SK-N-SH treated with all-trans-retinoic acid at 6 μM for 48 hours (cell line): ENCODE results near the gene PLA2G4B.

ENCODE experiments used
- ATAC-seq: fragments of 200-7000 bp; cut with Tn5 transposase; 3 replicates; pipeline ENCODE4 v1.9.1; 2020; ENCODE audit warnings: mild to moderate bottlenecking, moderate library complexity
- ARNTL ChIP-seq: fragments of 450-650 bp; formaldehyde crosslinking; IDR thresholded peaks from 2 replicates; pipeline ENCODE4 v1.5.0; 2020; ENCODE audit warnings: low read depth, mild to moderate bottlenecking, moderate library complexity, borderline replicate concordance
- BACH2 ChIP-seq: fragments of 250-450 bp; sonication (Bioruptor Pico); IDR thresholded peaks from 2 replicates; pipeline ENCODE4 v1.9.0; 2021; ENCODE audit warnings: mild to moderate bottlenecking, borderline replicate concordance
- CSDC2 ChIP-seq: fragments of 250-450 bp; sonication (Bioruptor Pico); IDR thresholded peaks from 2 replicates; pipeline ENCODE4 v1.5.0; 2020; ENCODE audit warnings: mild to moderate bottlenecking, moderate library complexity
- ISL1 ChIP-seq: fragments of 250-450 bp; sonication (Bioruptor Pico); IDR thresholded peaks from 2 replicates; pipeline ENCODE4 v2.1.2; 2022; ENCODE audit warnings: mild to moderate bottlenecking, moderate library complexity
- OSR1 ChIP-seq: fragments of 250-450 bp; sonication (Bioruptor Pico); IDR thresholded peaks from 2 replicates; pipeline ENCODE4 v1.8.0; 2022; ENCODE audit warnings: moderate library complexity, mild to moderate bottlenecking, inconsistent platforms
- PPARA ChIP-seq: fragments of 250-450 bp; sonication (Bioruptor Pico); IDR thresholded peaks from 2 replicates; pipeline ENCODE4 v1.5.0; 2020; ENCODE audit warnings: mild to moderate bottlenecking, borderline replicate concordance
- RARB ChIP-seq: fragments of 250-450 bp; sonication (Bioruptor Pico); IDR thresholded peaks from 2 replicates; pipeline ENCODE4 v1.8.0; 2021; ENCODE audit warnings: mild to moderate bottlenecking, moderate library complexity
- SNAI2 ChIP-seq: fragments of 250-450 bp; sonication (Bioruptor Pico); IDR thresholded peaks from 2 replicates; pipeline ENCODE4 v1.5.0; 2020; ENCODE audit warnings: mild to moderate bottlenecking, moderate library complexity
- TCF4 ChIP-seq: fragments of 250-450 bp; sonication (Bioruptor Pico); IDR thresholded peaks from 2 replicates; pipeline ENCODE4 v1.8.0; 2021; ENCODE audit warnings: mild to moderate bottlenecking, moderate library complexity, borderline replicate concordance
- TOX ChIP-seq: fragments of 250-450 bp; sonication (Bioruptor Pico); IDR thresholded peaks from 2 replicates; pipeline ENCODE4 v1.8.0; 2021; ENCODE audit warnings: mild to moderate bottlenecking, moderate library complexity, borderline replicate concordance
- ZC3H10 ChIP-seq: fragments of 250-450 bp; sonication (Bioruptor Pico); IDR thresholded peaks from 2 replicates; pipeline ENCODE4 v1.5.1; 2021; ENCODE audit warnings: mild to moderate bottlenecking, moderate library complexity
- ZFP3 ChIP-seq: fragments of 250-450 bp; sonication (Bioruptor Pico); IDR thresholded peaks from 2 replicates; pipeline ENCODE4 v1.5.0; 2020; ENCODE audit warnings: mild to moderate bottlenecking, moderate library complexity
- ZFP30 ChIP-seq: fragments of 450-650 bp; formaldehyde crosslinking; IDR thresholded peaks from 2 replicates; pipeline ENCODE4 v1.5.0; 2022; ENCODE audit warnings: mild to moderate bottlenecking, moderate library complexity
- ZNF70 ChIP-seq: fragments of 450-650 bp; formaldehyde crosslinking; IDR thresholded peaks from 2 replicates; pipeline ENCODE4 v1.5.0; 2020; ENCODE audit warnings: mild to moderate bottlenecking, moderate library complexity
- ZNF8 ChIP-seq: fragments of 450-650 bp; formaldehyde crosslinking; IDR thresholded peaks from 2 replicates; pipeline ENCODE4 v1.5.0; 2020; ENCODE audit warnings: mild to moderate bottlenecking, moderate library complexity
- TF ChIP-seq, protein P1 (sequence below): fragments of 250-450 bp; sonication (Bioruptor Pico); IDR thresholded peaks from 2 replicates; pipeline ENCODE4 v1.8.0; 2021; ENCODE audit warnings: low read depth, mild to moderate bottlenecking, moderate library complexity, borderline replicate concordance
- TF ChIP-seq, protein P2 (sequence below): fragments of 250-450 bp; sonication (Bioruptor Pico); IDR thresholded peaks from 2 replicates; pipeline ENCODE4 v1.5.1; 2021; ENCODE audit warnings: mild to moderate bottlenecking, moderate library complexity
- TF ChIP-seq, protein P3 (sequence below): fragments of 250-450 bp; sonication (Bioruptor Pico); IDR thresholded peaks from 2 replicates; pipeline ENCODE4 v1.8.0; 2020; ENCODE audit warnings: mild to moderate bottlenecking, moderate library complexity, borderline replicate concordance
- TF ChIP-seq, protein P4 (sequence below): fragments of 250-450 bp; sonication (Bioruptor Pico); IDR thresholded peaks from 2 replicates; pipeline ENCODE4 v1.5.0; 2020; ENCODE audit warnings: mild to moderate bottlenecking, moderate library complexity
- TF ChIP-seq, protein P5 (sequence below): fragments of 250-450 bp; sonication (Bioruptor Pico); IDR thresholded peaks from 2 replicates; pipeline ENCODE4 v1.5.1; 2020; ENCODE audit warnings: low read depth, mild to moderate bottlenecking, moderate library complexity

Gene PLA2G4B

DNA sequence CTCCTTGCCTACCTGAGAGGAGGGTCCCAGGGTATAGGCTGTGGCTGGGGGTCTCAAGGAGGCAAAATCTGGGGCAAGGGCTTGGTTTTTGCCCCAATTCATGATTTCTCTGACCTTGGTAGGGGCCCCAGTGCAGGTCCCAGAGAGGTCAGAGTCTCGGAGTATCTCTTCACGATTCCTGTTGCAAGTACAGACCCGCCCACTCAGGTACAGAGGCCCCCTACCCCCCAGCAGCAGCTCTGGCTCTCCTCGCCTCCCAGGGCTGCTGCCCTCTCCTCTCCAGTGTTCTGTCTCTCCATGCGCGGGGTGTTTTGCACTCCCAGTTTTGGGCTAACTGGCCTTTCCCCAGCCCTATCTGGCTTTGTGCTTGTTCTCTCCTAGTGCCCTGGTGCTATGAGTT lies 16.2 kb upstream of the PLA2G4B start:
- no peak for ATAC-seq
- TF ChIP-seq, protein P1, sequence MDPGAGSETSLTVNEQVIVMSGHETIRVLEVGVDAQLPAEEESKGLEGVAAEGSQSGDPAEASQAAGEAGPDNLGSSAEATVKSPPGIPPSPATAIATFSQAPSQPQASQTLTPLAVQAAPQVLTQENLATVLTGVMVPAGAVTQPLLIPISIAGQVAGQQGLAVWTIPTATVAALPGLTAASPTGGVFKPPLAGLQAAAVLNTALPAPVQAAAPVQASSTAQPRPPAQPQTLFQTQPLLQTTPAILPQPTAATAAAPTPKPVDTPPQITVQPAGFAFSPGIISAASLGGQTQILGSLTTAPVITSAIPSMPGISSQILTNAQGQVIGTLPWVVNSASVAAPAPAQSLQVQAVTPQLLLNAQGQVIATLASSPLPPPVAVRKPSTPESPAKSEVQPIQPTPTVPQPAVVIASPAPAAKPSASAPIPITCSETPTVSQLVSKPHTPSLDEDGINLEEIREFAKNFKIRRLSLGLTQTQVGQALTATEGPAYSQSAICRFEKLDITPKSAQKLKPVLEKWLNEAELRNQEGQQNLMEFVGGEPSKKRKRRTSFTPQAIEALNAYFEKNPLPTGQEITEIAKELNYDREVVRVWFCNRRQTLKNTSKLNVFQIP (CRISPR knock-in tag) = no peak
- TF ChIP-seq, protein P2, sequence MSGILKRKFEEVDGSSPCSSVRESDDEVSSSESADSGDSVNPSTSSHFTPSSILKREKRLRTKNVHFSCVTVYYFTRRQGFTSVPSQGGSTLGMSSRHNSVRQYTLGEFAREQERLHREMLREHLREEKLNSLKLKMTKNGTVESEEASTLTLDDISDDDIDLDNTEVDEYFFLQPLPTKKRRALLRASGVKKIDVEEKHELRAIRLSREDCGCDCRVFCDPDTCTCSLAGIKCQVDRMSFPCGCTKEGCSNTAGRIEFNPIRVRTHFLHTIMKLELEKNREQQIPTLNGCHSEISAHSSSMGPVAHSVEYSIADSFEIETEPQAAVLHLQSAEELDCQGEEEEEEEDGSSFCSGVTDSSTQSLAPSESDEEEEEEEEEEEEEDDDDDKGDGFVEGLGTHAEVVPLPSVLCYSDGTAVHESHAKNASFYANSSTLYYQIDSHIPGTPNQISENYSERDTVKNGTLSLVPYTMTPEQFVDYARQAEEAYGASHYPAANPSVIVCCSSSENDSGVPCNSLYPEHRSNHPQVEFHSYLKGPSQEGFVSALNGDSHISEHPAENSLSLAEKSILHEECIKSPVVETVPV (CRISPR knock-in tag) = no peak
- TF ChIP-seq CSDC2 (CRISPR knock-in tag) = no peak
- no peak for TF ChIP-seq ZFP30 (CRISPR knock-in tag)
- no peak for TF ChIP-seq TCF4
- TF ChIP-seq, protein P3, sequence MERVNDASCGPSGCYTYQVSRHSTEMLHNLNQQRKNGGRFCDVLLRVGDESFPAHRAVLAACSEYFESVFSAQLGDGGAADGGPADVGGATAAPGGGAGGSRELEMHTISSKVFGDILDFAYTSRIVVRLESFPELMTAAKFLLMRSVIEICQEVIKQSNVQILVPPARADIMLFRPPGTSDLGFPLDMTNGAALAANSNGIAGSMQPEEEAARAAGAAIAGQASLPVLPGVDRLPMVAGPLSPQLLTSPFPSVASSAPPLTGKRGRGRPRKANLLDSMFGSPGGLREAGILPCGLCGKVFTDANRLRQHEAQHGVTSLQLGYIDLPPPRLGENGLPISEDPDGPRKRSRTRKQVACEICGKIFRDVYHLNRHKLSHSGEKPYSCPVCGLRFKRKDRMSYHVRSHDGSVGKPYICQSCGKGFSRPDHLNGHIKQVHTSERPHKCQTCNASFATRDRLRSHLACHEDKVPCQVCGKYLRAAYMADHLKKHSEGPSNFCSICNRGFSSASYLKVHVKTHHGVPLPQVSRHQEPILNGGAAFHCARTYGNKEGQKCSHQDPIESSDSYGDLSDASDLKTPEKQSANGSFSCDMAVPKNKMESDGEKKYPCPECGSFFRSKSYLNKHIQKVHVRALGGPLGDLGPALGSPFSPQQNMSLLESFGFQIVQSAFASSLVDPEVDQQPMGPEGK (CRISPR knock-in tag) = no peak
- no peak for TF ChIP-seq OSR1 (CRISPR knock-in tag)
- no peak for TF ChIP-seq ZC3H10 (CRISPR knock-in tag)
- no peak for TF ChIP-seq ZNF70
- TF ChIP-seq, protein P4, sequence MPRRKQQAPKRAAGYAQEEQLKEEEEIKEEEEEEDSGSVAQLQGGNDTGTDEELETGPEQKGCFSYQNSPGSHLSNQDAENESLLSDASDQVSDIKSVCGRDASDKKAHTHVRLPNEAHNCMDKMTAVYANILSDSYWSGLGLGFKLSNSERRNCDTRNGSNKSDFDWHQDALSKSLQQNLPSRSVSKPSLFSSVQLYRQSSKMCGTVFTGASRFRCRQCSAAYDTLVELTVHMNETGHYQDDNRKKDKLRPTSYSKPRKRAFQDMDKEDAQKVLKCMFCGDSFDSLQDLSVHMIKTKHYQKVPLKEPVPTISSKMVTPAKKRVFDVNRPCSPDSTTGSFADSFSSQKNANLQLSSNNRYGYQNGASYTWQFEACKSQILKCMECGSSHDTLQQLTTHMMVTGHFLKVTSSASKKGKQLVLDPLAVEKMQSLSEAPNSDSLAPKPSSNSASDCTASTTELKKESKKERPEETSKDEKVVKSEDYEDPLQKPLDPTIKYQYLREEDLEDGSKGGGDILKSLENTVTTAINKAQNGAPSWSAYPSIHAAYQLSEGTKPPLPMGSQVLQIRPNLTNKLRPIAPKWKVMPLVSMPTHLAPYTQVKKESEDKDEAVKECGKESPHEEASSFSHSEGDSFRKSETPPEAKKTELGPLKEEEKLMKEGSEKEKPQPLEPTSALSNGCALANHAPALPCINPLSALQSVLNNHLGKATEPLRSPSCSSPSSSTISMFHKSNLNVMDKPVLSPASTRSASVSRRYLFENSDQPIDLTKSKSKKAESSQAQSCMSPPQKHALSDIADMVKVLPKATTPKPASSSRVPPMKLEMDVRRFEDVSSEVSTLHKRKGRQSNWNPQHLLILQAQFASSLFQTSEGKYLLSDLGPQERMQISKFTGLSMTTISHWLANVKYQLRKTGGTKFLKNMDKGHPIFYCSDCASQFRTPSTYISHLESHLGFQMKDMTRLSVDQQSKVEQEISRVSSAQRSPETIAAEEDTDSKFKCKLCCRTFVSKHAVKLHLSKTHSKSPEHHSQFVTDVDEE = no peak
- TF ChIP-seq ZNF8 (CRISPR knock-in tag) = no peak
- no peak for TF ChIP-seq RARB (CRISPR knock-in tag)
- TF ChIP-seq ISL1 (CRISPR knock-in tag) = no peak
- no peak for TF ChIP-seq TOX (CRISPR knock-in tag)

DNA sequence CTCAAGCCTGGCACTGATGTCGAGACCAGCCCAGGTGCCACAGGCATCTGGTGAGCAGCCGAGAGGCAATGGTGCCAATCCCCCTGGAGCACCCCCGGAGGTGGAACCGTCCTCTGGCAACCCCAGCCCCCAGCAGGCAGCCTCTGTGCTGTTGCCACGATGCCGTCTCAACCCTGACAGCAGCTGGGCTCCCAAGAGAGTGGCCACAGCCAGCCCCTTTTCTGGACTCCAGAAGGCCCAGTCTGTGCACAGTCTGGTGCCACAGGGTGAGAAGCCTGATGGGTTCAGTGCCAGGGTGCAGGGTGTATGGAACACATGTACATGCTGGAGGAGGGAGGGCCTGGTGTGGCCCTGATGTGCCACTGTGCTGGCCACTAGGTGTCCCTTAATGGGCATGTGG lies 15.7 kb upstream of the PLA2G4B start:
- TF ChIP-seq ISL1 (CRISPR knock-in tag) (no peak), ZFP3 (CRISPR knock-in tag) (no peak), ZNF8 (CRISPR knock-in tag) (no peak), SNAI2 (CRISPR knock-in tag) (no peak), BACH2 (CRISPR knock-in tag) (no peak), CSDC2 (CRISPR knock-in tag) (no peak), PPARA (CRISPR knock-in tag) (no peak), OSR1 (CRISPR knock-in tag) (no peak), RARB (CRISPR knock-in tag) (no peak), ZNF70 (no peak), ARNTL (CRISPR knock-in tag) (no peak), TOX (CRISPR knock-in tag) (no peak)
- TF ChIP-seq, protein P4 = no peak
- TF ChIP-seq, protein P5, sequence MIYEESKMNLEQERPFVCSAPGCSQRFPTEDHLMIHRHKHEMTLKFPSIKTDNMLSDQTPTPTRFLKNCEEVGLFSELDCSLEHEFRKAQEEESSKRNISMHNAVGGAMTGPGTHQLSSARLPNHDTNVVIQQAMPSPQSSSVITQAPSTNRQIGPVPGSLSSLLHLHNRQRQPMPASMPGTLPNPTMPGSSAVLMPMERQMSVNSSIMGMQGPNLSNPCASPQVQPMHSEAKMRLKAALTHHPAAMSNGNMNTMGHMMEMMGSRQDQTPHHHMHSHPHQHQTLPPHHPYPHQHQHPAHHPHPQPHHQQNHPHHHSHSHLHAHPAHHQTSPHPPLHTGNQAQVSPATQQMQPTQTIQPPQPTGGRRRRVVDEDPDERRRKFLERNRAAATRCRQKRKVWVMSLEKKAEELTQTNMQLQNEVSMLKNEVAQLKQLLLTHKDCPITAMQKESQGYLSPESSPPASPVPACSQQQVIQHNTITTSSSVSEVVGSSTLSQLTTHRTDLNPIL = no peak
- ATAC-seq = no peak
